HEK293 (cell line): ENCODE data around the gene MAPT.

ENCODE experiments used
- CTCF ChIA-PET: fragments of 350-600 bp; formaldehyde crosslinking; extraction: SDS; loops from one replicate; lab custom pipeline; 2021; ENCODE audit warnings: antibody characterized with exemption; lab: Yijun Ruan, JAX
- POLR2A ChIA-PET: fragments of 300-600 bp; formaldehyde crosslinking; extraction: SDS; loops from one replicate; lab custom pipeline; 2020; ENCODE audit warnings: antibody characterized with exemption, inconsistent platforms; lab: Yijun Ruan, JAX
- H3K27ac ChIP-seq: fragments of 200-500 bp; sonication (Bioruptor generic); 2 replicates; pipeline ENCODE4 v1.5.1; 2014; ENCODE audit warnings: low read depth, low read length, control low read depth, inconsistent platforms; ENCODE audit errors: extremely low read depth
- H3K36me3 ChIP-seq, 2 experiments: fragments of 200-500 bp in 1 of 2; sonication (Bioruptor generic) in 1 of 2; 1 replicate in 1 of 2; 2 replicates in 1 of 2; pipeline ENCODE4 v1.5.1; 2014 to 2017; ENCODE audit warnings: inconsistent platforms in 2 of 2, low read length in 2 of 2; ENCODE audit not compliant: control insufficient read depth in 2 of 2, insufficient read depth in 1 of 2
- H3K4me1 ChIP-seq: fragments of 200-500 bp; sonication (Bioruptor generic); 2 replicates; pipeline ENCODE4 v1.5.1; 2014; ENCODE audit warnings: mild to moderate bottlenecking, low read length, inconsistent platforms; ENCODE audit not compliant: control insufficient read depth, insufficient read depth
- H3K4me3 ChIP-seq: 2 replicates; pipeline ENCODE4 v1.5.1; 2011; ENCODE audit warnings: low read depth, mild to moderate bottlenecking, control low read depth, low read length, moderate library complexity
- H3K9me3 ChIP-seq: fragments of 200-500 bp; sonication (Bioruptor generic); 2 replicates; pipeline ENCODE4 v1.5.1; 2014; ENCODE audit warnings: low read depth, low read length, inconsistent platforms; ENCODE audit not compliant: control insufficient read depth, insufficient read depth
- CTCF ChIP-seq: fragments of 450-650 bp; formaldehyde crosslinking; IDR thresholded peaks from 2 replicates; pipeline ENCODE4 v1.5.1; 2016; ENCODE audit warnings: missing biosample characterization, missing genetic modification characterization
- REST ChIP-seq: fragments of 450-650 bp; formaldehyde crosslinking; IDR thresholded peaks from 2 replicates; pipeline ENCODE4 v1.5.1; 2016; ENCODE audit warnings: missing biosample characterization, missing genetic modification characterization
- ZBTB48 ChIP-seq: fragments of 450-650 bp; formaldehyde crosslinking; IDR thresholded peaks from 2 replicates; pipeline ENCODE4 v1.5.1; 2016; ENCODE audit warnings: missing biosample characterization, missing genetic modification characterization
- ZFHX2 ChIP-seq: fragments of 450-650 bp; formaldehyde crosslinking; conservative IDR thresholded peaks from 2 replicates; pipeline ENCODE4 v1.5.1; 2016; ENCODE audit warnings: missing biosample characterization, missing genetic modification characterization
- ZNF121 ChIP-seq: fragments of 450-650 bp; formaldehyde crosslinking; IDR thresholded peaks from 2 replicates; pipeline ENCODE4 v1.5.1; 2016; ENCODE audit warnings: missing biosample characterization, missing genetic modification characterization
- ZNF19 ChIP-seq: fragments of 450-650 bp; formaldehyde crosslinking; IDR thresholded peaks from 2 replicates; pipeline ENCODE4; 2016; ENCODE audit warnings: missing biosample characterization, missing genetic modification characterization, low read depth
- ZNF292 ChIP-seq: fragments of 450-650 bp; formaldehyde crosslinking; IDR thresholded peaks from 2 replicates; pipeline ENCODE4 v1.5.1; 2016; ENCODE audit warnings: low read depth, missing biosample characterization, missing genetic modification characterization, borderline replicate concordance
- ZNF530 ChIP-seq: fragments of 450-650 bp; formaldehyde crosslinking; IDR thresholded peaks from 2 replicates; pipeline ENCODE4 v1.5.1; 2016; ENCODE audit warnings: low read depth, missing biosample characterization, missing genetic modification characterization
- ZNF768 ChIP-seq: fragments of 450-650 bp; formaldehyde crosslinking; IDR thresholded peaks from 2 replicates; pipeline ENCODE4 v1.5.1; 2018; ENCODE audit warnings: missing biosample characterization, mild to moderate bottlenecking, missing genetic modification characterization

Gene MAPT

GRCh38 chr17:46044989-46045388, 150.6 kb downstream of the MAPT start:
- no peak for TF ChIP-seq ZNF768
- TF ChIP-seq, all 188 proteins: peak for 0
- ChIA-PET CTCF (interaction anchor here (0.6 to 6.0 kb wide), 44 partner anchors 9 to 460 kb away, joined by 3 to 64 read pairs (median 4); partner anchors contain the start of gene KANSL1), POLR2A (interaction anchor here (1.1 to 1.4 kb wide), 2 partner anchors 10 to 148 kb away, joined by 4 to 9 read pairs; partner anchors contain the start of gene KANSL1)
- Histone ChIP-seq H3K4me3 (no peak overlapping the region), H3K27ac (no peak overlapping the region), H3K36me3 (peaks cover 59 to 87% of the 10 kb centered on the region in 2 experiments), H3K9me3 (no peaks in the 10 kb centered on the region), H3K4me1 (peaks cover 7% of the 10 kb centered on the region; the same call in 1 of the 2 replicates)

- Histone ChIP-seq H3K4me3 (no peak overlapping the region), H3K9me3 (no peaks in the 10 kb centered on the region), H3K36me3 (peaks cover 57 to 87% of the 10 kb centered on the region in 2 experiments), H3K4me1 (peaks cover 7% of the 10 kb centered on the region; the same call in 1 of the 2 replicates)
- ChIA-PET POLR2A (no interaction called here), CTCF (interaction anchor here (0.9 to 6.0 kb wide), 13 partner anchors 13 to 170 kb away, joined by 3 to 64 read pairs (median 6); partner anchors contain the start of gene KANSL1)
- TF ChIP-seq ZFHX2 (tag by site-specific recombination) (0 out of 2 replicates have a peak, but pooled peaks have one; percentile 22), ZNF292 (tag by site-specific recombination) (no peak)
- TF ChIP-seq, all 188 proteins: peak for 1
- H3K27ac ChIP-seq: no peak overlapping the region
These were observed 151.3 kb downstream of the MAPT start for GRCh38 chr17:46045639-46046038.

- Histone ChIP-seq H3K9me3 (no peaks in the 10 kb centered on the region), H3K4me1 (peaks cover 7% of the 10 kb centered on the region), H3K4me3 (no peak overlapping the region), H3K27ac (no peak overlapping the region), H3K36me3 (peaks cover 52 to 89% of the 10 kb centered on the region in 2 experiments)
- TF ChIP-seq CTCF (tag by site-specific recombination): no peak
- no peak for TF ChIP-seq REST (tag by site-specific recombination)
- no peak for TF ChIP-seq ZNF530 (tag by site-specific recombination)
- no peak for TF ChIP-seq ZBTB48 (tag by site-specific recombination)
- CTCF ChIA-PET: interaction anchor here (0.6 to 6.0 kb wide), 5 partner anchors 12 to 146 kb away, joined by 3 to 64 read pairs (median 3); partner anchors contain the start of gene KANSL1
- POLR2A ChIA-PET: no interaction called here
These were observed 152.6 kb downstream of the MAPT start for GRCh38 chr17:46046957-46047356.

GRCh38 chr17:46047398-46047797, 153.0 kb downstream of the MAPT start:
- no peak overlapping the region for H3K4me3 ChIP-seq
- CTCF ChIA-PET: interaction anchor here (0.6 to 6.0 kb wide), 4 partner anchors 11 to 146 kb away, joined by 3 to 64 read pairs (median 3); partner anchors contain the start of gene KANSL1
- H3K9me3 ChIP-seq: no peaks in the 10 kb centered on the region
- no peak overlapping the region for H3K27ac ChIP-seq
- H3K36me3 ChIP-seq: peaks cover 51 to 85% of the 10 kb centered on the region in 2 experiments
- peak; percentile 94 for TF ChIP-seq ZNF121 (tag by site-specific recombination)
- TF ChIP-seq ZNF19 (tag by site-specific recombination): no peak
- H3K4me1 ChIP-seq: peaks cover 11% of the 10 kb centered on the region
- POLR2A ChIA-PET: no interaction called here
